Hindlimb muscle (tissue), 1 donor: ENCODE measurements around the gene FASTK. TPM values are rescaled to one million over a fixed set of nuclear protein-coding genes. Genes with fewer than 3 reads are reported as not detected.

Experiments
- DNase-seq: peaks from one replicate; pipeline ENCODE4 v3.0.0-alpha.2; 2013
- polyA plus RNA-seq: library from polyadenylated mRNA; unstranded; fragments of 120-200 nt; gene quantifications from one replicate; pipeline ENCODE4 v1.2.1, GENCODE V29; 2013; ENCODE audit not compliant: insufficient read length

FASTK gene
- polyA plus RNA-seq, 1 donor: 75.9 TPM

GRCh38 chr7:151065516-151065915, 15.1 kb downstream of the FASTK start:
- DNase-seq: no peak

DNA sequence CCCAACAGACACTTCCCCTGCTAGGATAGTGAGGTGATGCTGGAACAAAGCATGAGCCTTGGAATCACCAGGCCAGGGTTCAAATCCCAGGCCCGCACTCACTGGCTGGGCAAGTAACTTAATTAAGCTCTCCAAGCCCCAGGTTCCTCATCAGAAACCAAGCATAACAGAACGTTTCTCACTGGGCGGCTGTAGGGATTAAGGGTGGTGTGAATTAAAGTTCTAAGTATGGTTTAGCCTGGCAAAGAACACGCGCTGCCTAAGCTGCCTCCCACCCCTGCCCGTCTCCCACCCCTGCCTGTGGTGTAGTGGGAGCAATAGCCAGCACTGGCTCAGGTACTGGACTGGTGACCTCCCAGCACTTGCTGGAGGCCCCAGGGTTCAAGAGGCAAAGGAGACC, 15.6 kb downstream of the FASTK start:
- DNase-seq: no peak

DNA sequence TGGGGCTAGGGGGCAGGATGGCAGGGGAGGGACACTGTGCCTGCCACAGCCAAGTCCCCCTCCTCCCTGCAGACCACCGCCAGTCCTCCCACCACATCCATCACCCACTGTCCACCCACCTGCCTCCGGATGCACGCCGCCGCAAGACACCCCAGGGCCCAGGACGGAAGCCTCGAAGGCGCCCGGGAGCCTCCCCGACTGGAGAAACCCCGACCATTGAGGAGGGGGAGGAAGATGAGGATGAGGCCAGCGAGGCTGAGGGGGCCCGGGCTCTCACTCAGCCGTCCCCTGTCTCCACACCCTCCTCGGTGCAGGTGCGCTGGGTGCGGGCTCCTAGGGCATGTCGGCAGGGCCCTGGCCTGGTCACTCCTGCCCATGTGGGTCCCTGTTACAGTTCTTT, 16.2 kb downstream of the FASTK start:
- no peak for DNase-seq

- no peak for DNase-seq
These were observed 17.4 kb downstream of the FASTK start for GRCh38 chr7:151063212-151063561.

DNA sequence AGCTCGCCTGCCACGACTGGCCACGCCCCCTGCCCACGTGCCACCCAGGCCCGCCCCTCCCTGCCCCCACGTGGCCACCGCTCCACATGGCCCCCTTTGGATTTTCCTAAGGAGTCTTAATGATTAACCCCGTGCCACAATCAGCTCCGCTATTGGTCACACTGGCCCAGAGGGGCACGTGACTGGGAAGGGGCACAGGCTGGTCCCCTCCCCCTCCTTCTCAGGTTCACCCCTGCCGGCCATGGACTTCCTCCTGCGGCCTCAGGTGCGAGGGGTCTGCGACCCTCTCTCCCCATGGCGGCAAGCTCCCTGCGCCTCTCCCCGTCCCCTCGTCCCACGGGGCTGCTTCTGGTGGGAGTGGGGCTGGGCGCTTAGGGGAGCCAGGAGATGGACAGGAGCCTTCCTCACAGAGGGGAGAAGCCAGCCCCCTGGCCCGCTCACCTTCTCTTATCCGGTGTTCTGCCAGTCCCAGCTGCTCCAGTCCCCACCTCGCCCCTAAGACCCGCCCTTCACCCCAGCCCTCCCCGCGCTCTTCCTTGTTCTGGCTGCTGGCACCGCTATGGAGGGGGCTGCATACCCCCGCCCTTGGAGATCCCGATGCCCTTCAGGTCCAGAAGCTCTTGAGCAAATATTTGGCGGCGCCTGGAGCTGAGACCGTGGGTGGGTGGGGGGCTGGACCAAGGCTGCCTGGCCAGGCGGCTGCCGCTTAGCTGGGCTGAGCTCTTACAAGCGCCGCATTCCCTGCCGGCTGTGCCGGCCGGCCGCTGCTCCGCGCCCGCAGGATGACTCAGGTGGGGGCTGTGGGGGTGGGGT, 18.0 kb downstream of the FASTK start:
- DNase-seq: no peak

DNA sequence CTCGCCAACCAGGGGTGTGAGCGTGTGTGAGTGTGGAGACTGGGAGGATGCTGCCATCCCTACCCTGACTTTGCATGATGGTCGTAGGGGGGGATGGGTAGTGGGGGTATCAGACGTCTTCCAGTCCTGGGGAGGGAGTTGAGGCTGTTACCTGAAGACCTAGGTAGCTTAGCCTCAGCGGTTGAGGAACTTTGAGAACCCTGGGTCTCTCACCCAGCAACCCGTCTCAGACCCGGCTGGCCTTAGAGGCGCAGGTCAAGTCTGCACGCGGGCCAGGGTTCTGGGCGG, 18.6 kb downstream of the FASTK start:
- no peak for DNase-seq

DNA sequence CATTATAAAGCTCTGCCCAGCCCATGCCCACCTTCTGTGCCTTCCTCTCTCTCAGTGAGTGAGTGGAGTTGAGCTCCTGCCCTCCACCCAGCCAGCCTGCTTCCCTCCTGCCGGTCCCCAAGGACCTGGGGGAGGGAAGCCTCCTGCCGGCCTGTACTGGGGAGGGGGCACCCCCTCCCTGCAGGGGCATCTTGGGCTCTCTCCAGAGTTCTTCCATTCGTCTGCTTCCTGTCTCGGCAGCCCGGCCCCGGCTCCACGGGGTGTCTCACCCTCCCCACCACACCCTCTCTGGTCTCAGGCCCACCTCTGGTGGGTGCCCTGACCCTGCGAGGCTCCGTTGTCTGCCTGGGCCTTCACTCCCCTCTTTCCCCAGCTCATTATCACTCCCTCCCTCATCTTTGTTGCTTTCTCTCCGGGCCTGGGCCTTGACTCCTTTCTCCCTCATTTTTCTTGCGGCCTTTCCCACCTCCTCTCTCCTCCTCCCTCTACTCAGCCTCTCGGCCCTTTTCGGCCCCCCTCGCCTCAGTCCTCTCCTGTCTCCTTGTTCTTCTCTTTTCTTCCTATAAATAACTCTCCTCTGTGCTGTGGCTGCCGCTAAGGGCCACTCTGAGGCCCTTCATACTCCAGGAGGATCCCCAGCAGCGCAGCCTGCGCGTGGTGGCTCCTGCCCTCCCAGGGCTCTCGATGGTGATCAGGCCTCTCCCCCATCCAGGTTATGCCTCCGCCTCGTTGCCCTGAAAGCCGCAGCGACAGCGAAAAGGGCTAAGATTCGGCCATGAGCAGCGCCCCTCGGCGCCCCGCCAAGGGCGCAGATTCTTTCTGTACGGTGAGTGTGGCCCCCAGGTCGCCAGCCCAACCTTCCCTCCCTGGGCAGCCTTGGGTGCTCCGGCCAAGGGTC, 19.1 kb downstream of the FASTK start:
- DNase-seq: no peak

DNA sequence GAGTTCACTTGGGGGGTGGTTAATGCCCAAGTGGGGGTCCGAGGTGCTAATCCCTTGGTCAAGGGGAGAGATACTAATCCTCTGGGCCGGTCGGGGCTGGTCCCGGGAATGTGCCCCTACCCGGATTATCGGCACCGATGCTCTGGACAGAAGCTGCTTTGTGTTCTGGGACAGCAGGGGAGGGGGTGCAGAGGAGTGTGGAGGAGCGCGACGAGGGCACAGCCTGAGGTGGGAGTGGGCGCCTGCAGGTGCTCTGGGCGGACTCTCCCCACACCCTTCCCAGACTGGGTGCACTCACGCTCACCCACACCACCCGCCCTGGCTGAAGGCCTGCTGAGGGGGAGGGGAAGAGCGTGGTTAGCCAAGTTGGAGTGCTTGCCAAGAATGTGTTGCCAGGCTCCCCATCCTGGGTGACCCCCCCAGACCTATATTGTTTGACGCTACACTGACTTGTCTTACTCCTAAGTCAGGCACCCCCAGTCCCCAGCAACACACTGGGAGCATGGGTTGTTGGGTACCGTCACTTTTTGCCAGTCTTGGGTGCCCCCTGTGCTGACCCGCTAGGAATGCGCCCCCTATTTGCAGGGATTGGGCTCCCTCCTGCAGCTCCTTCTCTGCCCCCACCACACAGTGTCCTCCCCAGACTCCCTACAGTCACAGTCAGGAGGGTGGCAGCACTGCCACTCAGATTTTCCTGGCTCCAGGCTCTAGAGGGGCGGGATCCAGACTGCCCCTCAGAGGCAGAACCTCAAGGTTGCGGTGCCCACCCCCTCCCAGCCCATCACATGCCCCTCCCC, 20.0 kb downstream of the FASTK start:
- no peak for DNase-seq

- DNase-seq: no peak
These were observed 20.5 kb downstream of the FASTK start for GRCh38 chr7:151060113-151060415.

- DNase-seq: peak; percentile 93
These were observed 21.1 kb downstream of the FASTK start, which contains the start of gene SLC4A2 for GRCh38 chr7:151059367-151060112. SLC4A2 (plus strand) TSS chr7:151059589; CDS start chr7:151061988, 2,399 bp downstream.

DNA sequence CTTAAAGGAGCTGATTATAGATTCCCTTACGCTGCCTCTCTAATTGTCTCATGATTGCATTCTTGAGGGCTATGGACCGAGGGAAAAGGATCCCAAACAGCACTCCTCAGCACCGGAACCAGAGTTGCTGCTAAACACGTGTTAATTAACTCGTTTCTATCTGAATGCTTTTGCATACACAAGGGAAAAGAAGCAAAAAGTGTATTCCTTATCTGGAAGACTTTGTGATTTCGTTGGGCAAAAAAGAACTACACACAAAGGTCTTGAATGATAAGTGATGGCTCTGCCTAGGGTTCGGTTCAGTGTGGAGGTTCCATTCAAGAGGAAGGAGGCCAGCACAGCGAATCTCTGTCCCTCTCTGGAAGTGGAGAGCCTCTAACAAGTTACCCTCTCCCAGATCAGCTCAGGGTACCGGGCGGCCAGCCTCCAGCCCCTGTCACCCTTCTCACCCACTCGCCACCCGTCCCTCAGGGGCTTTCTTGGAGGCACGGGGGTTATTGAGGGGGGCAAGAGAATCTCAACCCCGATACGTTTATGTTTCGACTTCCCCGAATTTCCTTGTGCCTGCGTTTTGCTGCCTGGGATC, 21.7 kb downstream of the FASTK start:
- no peak for DNase-seq

GRCh38 chr7:151057989-151058780, 22.4 kb downstream of the FASTK start:
- DNase-seq: peak; percentile 99

DNA sequence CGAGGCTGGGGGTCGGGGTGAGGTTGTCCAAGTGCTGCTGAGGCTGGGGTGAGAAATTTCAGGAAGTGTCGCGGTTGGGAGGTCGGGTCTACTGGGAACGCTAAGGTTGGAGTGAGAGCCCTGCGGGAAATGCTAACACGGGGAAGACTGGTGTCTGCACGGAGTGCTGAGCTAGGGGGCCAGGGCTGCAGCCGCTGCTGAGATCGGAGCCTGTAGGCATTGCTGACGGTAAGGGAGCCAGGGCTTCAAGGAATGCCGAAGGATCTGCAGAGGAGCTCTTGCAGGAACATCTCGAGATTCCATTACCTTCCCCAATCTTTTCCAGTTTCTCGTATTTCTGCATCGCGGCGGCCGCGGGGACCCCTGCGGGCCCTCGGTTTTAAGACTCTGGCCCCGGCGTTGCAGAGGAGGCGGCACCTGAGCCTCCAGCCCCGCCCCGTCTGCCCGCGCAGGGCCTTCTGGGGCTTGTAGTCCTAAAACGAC, 23.1 kb downstream of the FASTK start, which contains the start of gene CDK5:
TSS of gene CDK5 (minus strand) at position 392 of the 483 bp plus-strand sequence. CDS start at position 343, 49 bp downstream.
- DNase-seq: no peak

- no peak for DNase-seq
These were observed 23.7 kb downstream of the FASTK start for GRCh38 chr7:151056666-151057505.

- DNase-seq: no peak
These were observed 24.3 kb downstream of the FASTK start for GRCh38 chr7:151056283-151056665.

- no peak for DNase-seq
These were observed 26.9 kb downstream of the FASTK start for GRCh38 chr7:151053751-151054150.

GRCh38 chr7:151053096-151053495, 27.5 kb downstream of the FASTK start:
- DNase-seq: no peak

DNA sequence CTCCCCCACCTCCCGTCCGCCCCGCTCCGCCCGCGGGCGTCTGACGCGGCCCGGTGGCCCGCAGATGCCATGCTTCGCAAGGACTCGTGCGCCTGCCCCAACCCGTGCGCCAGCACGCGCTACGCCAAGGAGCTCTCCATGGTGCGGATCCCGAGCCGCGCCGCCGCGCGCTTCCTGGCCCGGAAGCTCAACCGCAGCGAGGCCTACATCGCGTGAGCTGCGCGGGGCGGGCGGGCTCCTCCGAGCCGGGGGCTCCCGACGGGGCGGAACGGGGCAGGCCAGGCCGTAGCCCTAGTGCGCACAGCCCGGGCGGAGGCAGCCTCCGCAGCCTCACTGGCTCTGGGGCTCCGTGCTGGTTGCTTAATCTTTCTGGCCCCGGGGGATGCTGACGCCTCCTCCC, 29.5 kb downstream of the FASTK start:
- DNase-seq: peak; percentile 81

- DNase-seq: no peak
These were observed 31.6 kb downstream of the FASTK start for GRCh38 chr7:151048911-151049463.
